Right ventricle myocardium inferior (tissue), 1 donor: Measurements from ENCODE around the gene ABI3. TPM values are rescaled to one million over a fixed set of nuclear protein-coding genes. Genes with fewer than 3 reads are reported as not detected.

Experiments used
- ATAC-seq: fragments of 200-7000 bp; cut with Tn5 transposase; one replicate; pipeline ENCODE4 v1.9.1; 2020; ENCODE audit warnings: mild to moderate bottlenecking, moderate library complexity
- DNase-seq: peaks from one replicate; pipeline ENCODE4 v3.0.0; 2021; ENCODE audit errors: missing footprints
- intact Hi-C: fragments of 100-400 bp; cut with DNase I; formaldehyde crosslinking; loops from one replicate; pipeline ENCODE4 v1.11.0; 2022
- total RNA-seq: library from RNA; stranded (reverse); fragmentation: NEBNext Ultra II Directional; extraction: Animal tissue kit (Norgen Biotek cat#: 25700); gene quantifications from one replicate; pipeline ENCODE4 v1.2.1, GENCODE V29; 2021
- donor health status: DM: no; HTN: yes; CAD: no; lungs with severe emphysema.

Gene ABI3
- total RNA-seq, 1 donor from 2014 or later, result 6.3 TPM

DNA sequence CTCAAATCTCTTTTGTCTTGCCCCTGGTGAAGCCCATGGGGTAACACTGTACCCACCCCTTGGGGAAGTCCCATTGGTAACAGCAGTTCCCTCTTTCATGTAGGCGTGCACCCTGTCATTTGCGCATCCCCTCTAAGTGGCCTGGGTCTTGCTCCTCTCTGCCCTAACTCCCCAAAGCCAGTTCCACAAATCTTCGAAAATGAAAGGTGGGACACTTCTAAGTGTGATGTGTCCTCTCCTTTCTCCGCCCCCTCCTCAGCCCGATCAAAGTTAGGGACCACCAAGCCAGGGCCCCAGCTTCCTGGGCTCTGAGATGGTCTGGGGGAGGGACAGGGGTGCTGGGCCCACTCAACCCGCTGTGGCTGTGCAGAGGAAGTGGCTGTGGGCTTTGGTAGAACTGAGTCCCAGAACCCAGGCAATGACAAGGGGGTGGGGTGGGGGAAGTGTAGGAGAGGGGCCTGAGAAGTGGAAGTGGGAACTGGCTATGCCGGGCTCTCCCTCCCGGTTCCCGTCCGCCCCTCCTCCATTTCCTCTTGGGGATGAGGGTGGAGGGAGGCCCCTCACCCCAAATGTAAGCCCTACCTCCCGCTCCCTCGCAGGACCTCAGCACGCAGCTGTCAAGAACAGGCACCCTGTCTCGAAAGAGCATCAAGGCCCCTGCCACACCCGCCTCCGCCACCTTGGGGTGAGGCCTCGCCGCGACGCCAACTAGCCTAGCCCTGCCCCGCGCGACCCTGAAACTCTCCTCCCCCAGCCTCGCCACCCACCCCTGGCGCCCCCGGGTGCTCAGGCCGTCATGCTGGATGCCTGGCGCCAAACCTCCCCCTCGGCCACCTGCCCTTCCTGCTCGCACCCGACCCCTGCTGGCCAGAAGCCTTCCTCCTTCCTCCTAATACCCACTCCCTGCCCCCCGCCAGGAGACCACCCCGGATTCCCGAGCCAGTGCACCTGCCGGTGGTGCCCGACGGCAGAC lies 8.7 kb downstream of the ABI3 start:
- intact Hi-C loops, result no loop called here
- ATAC-seq (peak; percentile 32), DNase-seq (no peak)

DNA sequence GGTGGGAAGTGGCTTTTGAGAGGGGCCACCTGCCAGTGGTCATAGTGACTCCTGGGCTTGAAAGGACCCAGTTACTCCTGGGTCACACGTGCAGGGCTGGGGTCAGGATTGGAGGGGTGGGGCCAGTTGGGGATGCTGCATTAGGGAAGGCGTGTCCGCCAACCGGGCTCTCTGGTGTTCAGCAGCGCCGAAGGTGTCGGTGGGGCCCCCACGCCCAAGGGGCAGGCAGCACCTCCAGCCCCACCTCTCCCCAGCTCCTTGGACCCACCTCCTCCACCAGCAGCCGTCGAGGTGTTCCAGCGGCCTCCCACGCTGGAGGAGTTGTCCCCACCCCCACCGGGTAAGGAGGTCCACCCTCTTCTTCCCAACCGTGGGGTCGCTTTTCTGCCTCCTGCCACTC lies 9.5 kb downstream of the ABI3 start:
- ATAC-seq (no peak), DNase-seq (no peak)
- intact Hi-C loops, result no loop called here

DNA sequence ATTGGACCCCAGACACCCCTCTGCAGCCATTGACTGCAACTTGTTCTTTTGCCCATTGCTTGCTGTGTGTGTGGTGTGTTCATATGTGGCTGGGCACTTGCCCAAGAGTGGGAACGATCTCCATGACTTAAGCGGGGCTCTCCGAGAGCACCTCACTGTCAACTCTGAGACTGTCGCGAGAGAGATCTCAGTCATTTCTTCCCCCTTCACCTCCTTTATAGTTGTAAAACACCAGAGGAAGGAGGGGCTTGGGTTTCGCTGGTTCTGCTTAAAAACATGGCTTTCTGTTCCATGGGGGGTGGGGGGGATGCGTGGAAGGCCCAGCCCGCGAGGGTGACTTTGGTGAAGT lies 12.6 kb downstream of the ABI3 start:
- DNase-seq, result no peak
- ATAC-seq, result no peak
- intact Hi-C loops, result no loop called here

DNA sequence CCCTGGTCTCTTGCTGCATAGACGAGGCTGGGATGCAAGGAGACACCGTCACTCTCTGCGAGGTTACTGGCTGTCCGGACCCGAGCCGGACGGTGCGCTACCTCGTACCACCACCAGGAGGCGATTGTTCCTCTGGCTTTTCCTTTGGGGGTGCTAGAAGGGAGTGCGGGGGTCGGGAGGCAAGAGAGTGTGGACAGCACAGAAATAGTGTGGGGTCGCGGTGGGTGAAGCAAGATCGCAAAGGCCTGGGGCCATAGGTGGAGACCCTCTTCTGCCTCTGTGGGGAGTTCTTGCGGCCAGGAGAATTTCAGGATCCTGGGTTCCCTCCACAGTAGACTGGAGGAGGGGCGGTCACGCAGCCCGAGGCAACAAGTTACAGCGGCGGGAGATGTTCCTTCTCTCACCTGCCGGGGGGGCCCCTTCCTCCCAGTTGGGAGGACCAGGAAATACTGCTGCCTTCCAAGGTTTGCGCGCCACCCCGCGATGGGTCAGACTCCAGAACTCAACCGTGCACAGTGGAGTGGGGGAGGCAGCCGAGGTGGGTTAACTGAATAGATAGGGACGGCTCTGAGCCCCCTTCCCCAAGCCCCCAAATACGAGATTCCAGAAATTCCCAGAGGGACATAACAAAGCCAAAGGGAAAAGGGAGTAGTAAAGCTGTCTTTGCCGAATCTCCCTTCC lies 13.2 kb downstream of the ABI3 start:
- ATAC-seq (peak; percentile 24), DNase-seq (peak; percentile 87)
- intact Hi-C loops, result no loop called here

DNA sequence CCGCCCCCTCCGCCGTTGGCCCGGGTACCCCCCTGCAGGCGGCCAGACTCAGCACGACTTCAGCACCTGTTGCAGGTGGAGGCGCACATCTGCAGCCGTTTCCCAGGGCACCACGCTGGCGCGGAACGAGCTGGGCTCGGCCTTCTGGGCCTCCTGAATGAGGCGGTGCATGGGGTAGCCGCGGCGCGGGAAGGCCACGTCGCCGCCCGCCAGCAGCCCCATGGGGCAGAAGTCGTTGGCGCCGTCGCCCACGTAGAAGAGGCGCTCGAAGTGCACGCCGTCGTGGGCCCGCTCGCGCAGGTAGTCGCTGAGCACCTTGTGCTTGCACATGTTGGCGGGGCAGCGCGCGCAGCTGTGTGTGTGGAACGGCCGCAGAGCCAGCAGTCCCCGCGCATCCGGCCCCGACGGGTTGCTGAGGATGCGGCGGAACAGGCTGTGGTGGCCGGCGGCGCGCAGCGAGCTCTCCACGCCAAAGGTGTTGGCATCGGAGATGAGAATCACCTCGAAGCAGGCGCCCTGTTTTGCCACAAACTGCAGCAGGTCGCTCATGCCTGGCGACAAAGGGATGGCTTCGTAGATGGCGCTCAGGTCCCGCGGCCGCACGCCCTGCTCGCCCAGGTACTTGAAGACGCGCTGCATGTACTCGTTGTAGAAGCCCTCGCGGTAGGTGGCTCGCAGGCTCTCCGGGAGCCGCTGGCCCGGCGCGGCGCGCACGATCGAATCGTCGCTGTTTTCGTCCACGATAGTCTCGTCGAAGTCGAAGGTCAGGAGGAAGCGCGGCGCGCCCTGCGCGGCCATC lies 13.9 kb downstream of the ABI3 start:
- intact Hi-C loops, result no loop called here

DNA sequence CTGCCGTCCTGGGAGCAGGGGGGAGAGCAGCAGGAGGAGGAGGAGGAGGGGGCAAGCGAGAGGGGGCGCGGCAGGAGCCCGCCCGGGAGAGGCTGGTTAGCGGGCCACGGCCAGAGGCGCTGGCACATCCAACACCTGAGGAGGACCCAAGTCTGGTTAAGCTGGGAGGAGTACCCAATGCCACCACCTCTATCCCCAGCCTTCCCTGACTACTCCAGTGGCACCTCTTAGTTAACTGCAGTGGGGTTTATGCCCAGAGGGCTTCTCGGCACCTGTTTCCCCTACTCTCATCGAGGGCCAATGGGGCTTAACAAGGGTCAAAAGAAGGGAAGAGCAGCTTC lies 14.5 kb downstream of the ABI3 start:
- ATAC-seq, result no peak
- intact Hi-C loops, result loop anchor here (5.0 kb wide), 1 partner anchor 67 kb away; no protein-coding TSS in a partner anchor

More for the DNA sequence above, 13.9 kb downstream of the ABI3 start:
- no peak for ATAC-seq
- DNase-seq, result peak; percentile 80

DNA sequence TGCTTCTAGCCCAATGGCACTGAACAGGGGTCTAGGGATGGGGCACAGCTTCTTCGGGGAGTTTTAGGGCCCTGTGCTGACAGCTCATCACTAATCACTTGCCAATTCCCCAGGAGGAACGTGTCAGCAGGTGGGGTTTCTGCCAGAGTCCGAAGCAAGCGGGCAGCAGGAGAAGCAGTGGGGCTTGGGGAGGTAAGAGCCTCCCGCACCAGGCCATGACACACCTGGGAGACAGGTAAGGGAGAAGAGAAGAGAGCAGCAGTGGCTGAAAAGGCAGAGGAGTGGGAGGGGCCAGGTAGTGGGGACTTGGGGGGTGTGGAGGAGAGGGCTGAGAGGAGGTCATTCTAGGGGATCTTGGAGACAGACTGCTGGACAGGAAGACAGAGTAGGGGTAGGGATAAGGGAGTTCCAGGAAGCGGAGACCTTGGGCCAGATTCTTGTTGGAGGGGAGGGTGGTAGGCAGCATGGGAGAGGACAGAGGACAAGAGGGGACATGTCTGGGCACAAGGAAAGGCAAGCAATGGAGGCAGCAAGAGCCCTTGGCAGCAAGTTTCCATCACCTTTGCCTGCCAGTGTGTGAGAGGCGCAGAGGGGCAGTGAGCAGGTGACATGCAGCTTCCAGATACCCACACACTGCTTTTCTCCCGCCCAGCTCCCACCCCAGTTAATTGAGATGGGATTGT lies 15.2 kb downstream of the ABI3 start:
- ATAC-seq (no peak), DNase-seq (no peak)
- intact Hi-C loops, result loop anchor here (5.0 kb wide), 1 partner anchor 67 kb away; no protein-coding TSS in a partner anchor

More for the DNA sequence above, 14.5 kb downstream of the ABI3 start:
- DNase-seq, result no peak

DNA sequence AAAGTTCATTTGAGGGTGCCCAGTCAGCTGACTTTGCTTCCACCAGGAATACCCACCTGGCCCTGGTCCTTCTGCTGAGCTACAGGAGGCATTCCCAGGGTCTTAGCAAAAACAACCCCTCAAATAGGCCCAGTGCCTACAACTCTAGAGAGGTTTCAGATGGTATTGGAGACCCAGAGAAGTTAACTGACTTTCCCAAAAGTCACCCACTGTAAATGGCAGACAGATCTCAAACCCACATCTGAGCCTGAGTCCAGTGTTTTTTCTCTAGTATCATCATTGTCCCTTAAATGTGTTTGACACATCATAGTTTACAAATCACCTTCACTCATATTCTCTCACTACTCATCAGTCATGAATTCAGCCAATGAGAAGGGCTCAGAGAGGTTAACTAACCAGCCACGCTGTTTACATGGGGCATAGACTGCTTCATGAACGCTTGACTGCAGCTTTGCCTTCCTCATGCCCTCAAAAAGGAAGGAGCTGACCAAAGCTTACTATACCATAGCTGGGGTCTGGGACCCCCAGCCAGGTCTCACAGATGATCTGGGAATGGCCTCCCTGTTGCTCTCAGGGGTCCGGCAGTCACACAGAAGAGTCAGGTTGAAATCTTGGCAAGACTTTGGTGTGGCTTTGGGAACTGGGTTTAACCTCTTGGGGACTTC lies 16.4 kb downstream of the ABI3 start:
- ATAC-seq (no peak), DNase-seq (no peak)
- intact Hi-C loops, result loop anchor here (1.0 to 5.0 kb wide), 2 partner anchors 46 to 65 kb away; no protein-coding TSS in a partner anchor

DNA sequence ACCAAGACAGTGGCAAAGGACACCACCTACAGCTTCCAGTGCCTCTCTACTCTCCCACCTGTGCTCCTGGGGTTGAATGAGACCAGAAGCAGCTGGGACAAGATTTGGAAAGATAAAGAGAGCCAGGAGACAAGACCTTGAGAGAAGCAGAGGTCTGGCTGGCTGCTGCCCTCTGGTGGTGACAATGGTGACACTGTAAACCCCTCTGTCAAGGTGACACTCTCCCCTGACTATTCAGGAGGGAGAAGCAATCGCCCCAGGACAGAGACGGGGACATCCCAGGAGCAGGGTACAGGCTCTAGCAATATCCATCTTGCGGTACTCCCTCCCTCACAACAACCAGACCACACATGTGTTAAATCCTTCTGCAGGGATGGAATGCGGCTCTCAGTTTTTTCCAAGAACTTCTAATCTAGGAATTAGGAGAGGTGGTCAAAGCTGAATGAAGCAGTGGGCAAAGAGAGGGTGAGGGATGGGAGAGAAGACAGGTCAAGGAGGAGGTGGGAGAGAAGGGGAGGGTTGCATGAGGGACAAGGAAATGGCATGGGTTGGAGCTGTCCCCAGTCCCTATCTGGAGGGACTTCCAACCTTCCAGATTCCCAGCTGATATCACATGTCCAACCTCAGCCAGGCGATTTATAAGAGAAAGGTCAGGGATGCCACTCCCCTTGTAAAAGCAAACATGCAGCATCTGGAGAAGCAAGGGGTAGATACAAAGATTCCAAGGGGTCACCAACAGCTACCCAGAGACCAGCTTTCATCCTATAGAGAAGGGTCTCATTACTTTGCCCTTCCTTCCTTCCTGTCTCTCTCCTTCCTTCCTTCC lies 17.1 kb downstream of the ABI3 start:
- intact Hi-C loops, result loop anchor here (1.0 to 5.0 kb wide), 2 partner anchors 46 to 65 kb away; no protein-coding TSS in a partner anchor
- DNase-seq, result peak; percentile 87
- ATAC-seq, result peak; percentile 47

DNA sequence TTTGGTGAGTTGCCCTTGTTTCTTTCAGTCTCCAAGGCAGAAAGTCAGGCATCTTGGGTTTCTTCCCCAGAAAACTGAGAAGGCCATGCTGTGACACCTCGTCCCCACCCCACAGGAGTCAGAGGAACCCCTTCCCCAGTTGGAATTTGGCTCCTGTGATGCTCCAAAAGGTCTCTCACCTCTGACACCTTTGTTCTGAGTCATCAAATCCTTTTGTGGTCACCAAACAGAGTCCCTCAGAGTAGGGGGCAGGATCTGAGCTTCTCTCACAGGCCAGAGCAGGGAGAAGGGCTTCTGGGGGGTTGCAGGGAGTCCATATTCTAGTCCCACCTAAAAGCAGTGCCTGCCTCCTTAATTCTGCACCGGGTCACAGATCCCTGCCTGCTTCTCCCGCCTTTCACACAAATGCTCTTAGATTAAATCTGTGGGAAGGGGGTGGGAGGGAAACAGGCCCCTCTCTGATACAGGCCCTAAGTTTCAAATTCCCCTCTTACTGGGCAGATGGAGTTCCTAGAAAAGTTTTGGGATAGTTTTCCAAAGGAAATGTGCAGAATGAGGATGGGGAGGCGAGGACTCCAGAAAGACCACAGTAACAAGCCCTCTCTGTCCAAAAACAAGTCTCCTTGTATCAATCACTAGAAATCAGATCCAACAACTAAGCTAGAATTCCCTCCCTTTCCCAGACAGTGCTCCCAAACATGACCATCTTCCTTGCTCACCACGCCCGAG lies 18.7 kb downstream of the ABI3 start:
- no peak for DNase-seq
- intact Hi-C loops, result loop anchor here (5.0 kb wide), 1 partner anchor 63 kb away; no protein-coding TSS in a partner anchor
- no peak for ATAC-seq

DNA sequence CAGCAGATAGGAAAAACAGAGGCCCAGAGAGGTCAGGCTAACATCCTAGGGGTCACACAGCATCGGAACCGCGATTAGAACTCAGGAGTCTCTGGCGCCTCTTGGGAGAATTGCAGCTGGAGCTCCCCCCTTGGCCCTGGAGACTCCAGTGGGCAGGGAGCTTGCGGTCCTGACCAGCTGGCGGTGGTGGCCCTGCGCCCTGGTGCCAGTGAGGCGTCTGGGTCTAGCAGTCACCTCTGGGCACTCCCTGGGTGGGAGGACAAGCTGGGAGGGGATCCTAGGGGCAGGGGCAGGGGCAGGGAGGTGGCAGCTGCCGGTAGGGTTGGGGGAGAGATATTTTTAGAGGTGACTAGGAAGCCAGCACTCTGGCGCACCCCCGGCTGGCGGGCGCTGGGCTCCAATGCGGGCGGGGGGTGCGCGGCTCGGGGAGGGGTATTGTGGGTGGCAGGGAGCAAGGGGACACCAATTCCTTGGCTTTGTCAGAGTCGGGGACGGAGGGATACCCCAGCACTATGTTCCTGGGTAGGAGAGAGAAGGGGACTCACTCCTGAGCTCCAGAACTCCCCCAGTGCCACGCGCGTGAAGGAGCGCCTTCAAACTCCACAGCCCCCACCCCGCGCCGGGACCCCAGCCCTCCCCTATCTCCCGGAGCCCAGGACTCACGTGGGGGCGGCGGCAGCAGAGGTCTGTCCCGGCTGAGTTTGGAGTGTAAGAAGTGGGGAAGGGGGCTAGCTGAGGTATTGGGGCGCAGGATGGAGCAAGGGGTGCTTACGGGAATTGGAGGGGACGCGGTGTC lies 19.5 kb downstream of the ABI3 start:
- ATAC-seq (no peak), DNase-seq (no peak)
- intact Hi-C loops, result loop anchor here (5.0 kb wide), 1 partner anchor 62 kb away; no protein-coding TSS in a partner anchor

DNA sequence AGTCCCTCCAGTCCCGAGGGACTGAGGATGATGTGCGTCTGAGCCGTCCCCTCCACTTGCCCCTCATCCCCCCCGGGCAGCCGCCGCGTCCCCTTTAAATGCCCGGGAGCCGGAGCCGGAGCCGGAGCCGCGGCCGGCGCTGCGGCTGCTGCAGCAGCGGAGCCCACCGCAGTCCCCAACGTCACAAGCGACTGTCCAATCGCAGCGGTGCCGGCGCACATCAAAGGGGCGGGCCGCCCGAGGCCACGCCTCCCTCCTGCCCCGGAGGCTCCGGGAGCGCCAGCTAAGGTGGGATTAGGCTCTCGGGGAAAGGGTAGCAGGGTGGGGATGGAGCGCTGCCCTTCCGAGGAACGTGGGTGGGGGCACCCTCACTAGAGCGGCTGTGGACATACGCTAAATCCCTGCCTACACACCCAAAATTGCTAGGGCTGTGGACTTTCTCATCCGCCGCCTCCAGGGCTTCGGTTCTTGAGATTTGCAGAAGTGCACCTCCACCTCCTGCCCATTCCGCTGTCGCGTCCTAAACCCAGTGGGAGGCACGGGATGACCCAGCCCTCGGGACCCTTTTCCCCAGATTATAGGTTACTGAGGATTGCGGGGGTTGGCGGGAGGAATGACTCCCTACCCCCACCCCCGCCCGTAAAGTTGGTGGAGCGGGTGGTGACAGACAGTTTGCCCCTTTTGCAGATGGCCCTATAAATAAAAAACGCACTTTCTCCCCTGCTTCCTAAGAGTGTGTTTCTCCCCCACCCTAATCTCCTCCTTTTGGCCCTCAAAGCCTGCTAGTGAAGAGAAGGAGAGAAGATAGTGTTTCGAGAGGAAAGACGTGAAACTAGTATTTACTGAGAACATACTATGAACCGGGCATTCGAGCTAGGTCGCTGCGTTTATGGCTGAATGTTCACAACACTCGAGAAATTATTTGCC lies 20.4 kb downstream of the ABI3 start, which contains the start of gene PHOSPHO1:
PHOSPHO1 (minus strand) TSS at position 152 of the 927 bp plus-strand sequence. CDS start 4,096 bp downstream, outside the sequence.
- DNase-seq (peak; percentile 95), ATAC-seq (peak; percentile 94)
- intact Hi-C loops, result no loop called here

DNA sequence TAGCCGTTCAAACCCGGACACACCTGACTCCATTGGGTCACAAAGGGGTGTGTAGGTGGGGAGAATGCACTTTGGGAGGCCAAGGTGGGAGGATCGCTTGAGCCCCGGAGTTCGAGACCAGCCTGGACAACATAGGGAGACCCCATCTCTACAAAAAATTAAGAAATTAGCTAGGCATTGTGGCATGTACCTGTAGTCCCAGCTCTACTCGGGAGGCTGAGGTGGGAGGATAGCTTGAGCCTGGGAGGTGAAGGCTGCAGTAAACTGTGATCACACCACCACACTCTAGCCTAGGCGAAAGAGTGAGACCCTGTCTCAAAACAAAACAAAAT lies 21.0 kb downstream of the ABI3 start:
- ATAC-seq (no peak), DNase-seq (no peak)
- intact Hi-C loops, result no loop called here

DNA sequence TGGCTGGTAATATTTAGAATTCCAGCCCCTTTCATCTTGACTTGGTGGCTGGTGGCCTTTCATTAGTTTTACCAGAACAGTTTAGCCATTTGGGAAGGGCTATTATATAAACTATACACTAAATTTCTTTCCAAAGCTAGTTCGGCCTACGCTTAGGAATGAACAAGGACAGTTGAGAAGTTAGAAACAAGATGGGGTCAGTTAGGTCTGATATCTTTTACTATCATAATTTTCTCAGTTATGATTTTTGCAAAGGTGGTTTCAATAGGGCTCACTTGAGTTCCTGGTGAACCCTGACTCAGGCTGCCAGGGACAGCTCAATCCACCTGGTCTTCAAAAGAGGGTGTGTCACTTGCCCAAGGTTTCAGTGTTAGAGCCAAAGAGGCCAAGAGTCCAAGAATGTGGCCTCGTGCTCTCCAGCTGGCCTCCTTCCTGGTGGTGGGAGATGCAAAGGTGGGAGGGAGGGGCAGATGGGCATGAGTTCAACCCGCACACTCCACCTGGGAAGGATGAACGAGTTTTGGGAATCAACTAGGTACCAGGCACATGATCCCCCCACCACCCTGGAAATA lies 24.1 kb downstream of the ABI3 start:
- no peak for ATAC-seq
- intact Hi-C loops, result no loop called here
- DNase-seq, result no peak
